Measurements from ENCODE around the gene GLRB. TPM values are rescaled to one million over a fixed set of nuclear protein-coding genes. Genes with fewer than 3 reads are reported as not detected.

Gene GLRB
- total RNA-seq, 1 donor from 2014 or later = 29.4 TPM

Other genes starting within 250 kb of the GLRB start
- gene PDGFC, start 104.4 kb upstream of the GLRB start, total RNA-seq = 15.3 and 38.1 TPM in 2 replicates
- gene GRIA2, start 144.6 kb downstream of the GLRB start, total RNA-seq = under 0.01 TPM in 1 of 2 replicates, not detected in the other